Stimulated activated CD8-positive, alpha-beta memory T cell treated with anti-CD3 and anti-CD28 coated beads, Interleukin-12 subunit alpha, Interleukin-12 subunit beta, amount 100 ng/mL, for 24 hours (primary cell): ENCODE results near the gene CEBPE.

ENCODE experiments used
- DNase-seq: peaks from one replicate; pipeline ENCODE4 v3.0.0-alpha.2; 2020; ENCODE audit errors: extremely low read depth

The CEBPE gene

GRCh38 chr14:23118506-23119362 lies at the start of gene CEBPE:
Gene CEBPE, minus strand, starts transcription at chr14:23119255. Its CDS starts 164 bp downstream, at chr14:23119091.
- no peak for DNase-seq

- no peak for DNase-seq
These were observed 49.2 kb upstream of the CEBPE start for GRCh38 chr14:23168246-23168645.

- DNase-seq, result no peak
These were observed 48.2 kb upstream of the CEBPE start for GRCh38 chr14:23167116-23167847.

- no peak for DNase-seq
These were observed 45.9 kb upstream of the CEBPE start for GRCh38 chr14:23164949-23165348.

- no peak for DNase-seq
These were observed 45.2 kb upstream of the CEBPE start for GRCh38 chr14:23164250-23164649.

GRCh38 chr14:23163830-23164229 lies 44.8 kb upstream of the CEBPE start:
- no peak for DNase-seq

GRCh38 chr14:23162800-23163199 lies 43.7 kb upstream of the CEBPE start:
- no peak for DNase-seq

- DNase-seq, result no peak
These were observed 43.0 kb upstream of the CEBPE start for GRCh38 chr14:23162005-23162404.

- no peak for DNase-seq
These were observed 42.0 kb upstream of the CEBPE start for GRCh38 chr14:23160924-23161522.

GRCh38 chr14:23159532-23159931 lies 40.5 kb upstream of the CEBPE start:
- DNase-seq, result no peak

GRCh38 chr14:23158779-23159178 lies 39.7 kb upstream of the CEBPE start:
- DNase-seq, result no peak

- no peak for DNase-seq
These were observed 36.0 kb upstream of the CEBPE start for GRCh38 chr14:23154964-23155587.

GRCh38 chr14:23153851-23154796 lies 35.1 kb upstream of the CEBPE start:
- no peak for DNase-seq

GRCh38 chr14:23151342-23151741 lies 32.3 kb upstream of the CEBPE start:
- DNase-seq, result no peak

GRCh38 chr14:23149745-23150144 lies 30.7 kb upstream of the CEBPE start:
- no peak for DNase-seq

GRCh38 chr14:23148591-23149249 lies 29.7 kb upstream of the CEBPE start:
- no peak for DNase-seq

GRCh38 chr14:23147676-23148075 lies 28.6 kb upstream of the CEBPE start:
- no peak for DNase-seq

- no peak for DNase-seq
These were observed 27.9 kb upstream of the CEBPE start for GRCh38 chr14:23146980-23147379.

- DNase-seq, result no peak
These were observed 27.4 kb upstream of the CEBPE start for GRCh38 chr14:23146351-23146910.

GRCh38 chr14:23145794-23146350 lies 26.8 kb upstream of the CEBPE start:
- DNase-seq, result no peak
